ENCODE measurements around the gene ZSCAN23. TPM values are rescaled to one million over a fixed set of nuclear protein-coding genes. Genes with fewer than 3 reads are reported as not detected.
A peak's percentile ranks its signal among the peaks of the same experiment; 100 is the strongest.

The ZSCAN23 gene
- total and polyA plus RNA-seq, 9 of the 15 experiments (the other 6 are each of a cell fraction or from before 2014, with no cell fraction given), result 0.05 to 0.29 (median 0.21) TPM; not detected in 1

DNA sequence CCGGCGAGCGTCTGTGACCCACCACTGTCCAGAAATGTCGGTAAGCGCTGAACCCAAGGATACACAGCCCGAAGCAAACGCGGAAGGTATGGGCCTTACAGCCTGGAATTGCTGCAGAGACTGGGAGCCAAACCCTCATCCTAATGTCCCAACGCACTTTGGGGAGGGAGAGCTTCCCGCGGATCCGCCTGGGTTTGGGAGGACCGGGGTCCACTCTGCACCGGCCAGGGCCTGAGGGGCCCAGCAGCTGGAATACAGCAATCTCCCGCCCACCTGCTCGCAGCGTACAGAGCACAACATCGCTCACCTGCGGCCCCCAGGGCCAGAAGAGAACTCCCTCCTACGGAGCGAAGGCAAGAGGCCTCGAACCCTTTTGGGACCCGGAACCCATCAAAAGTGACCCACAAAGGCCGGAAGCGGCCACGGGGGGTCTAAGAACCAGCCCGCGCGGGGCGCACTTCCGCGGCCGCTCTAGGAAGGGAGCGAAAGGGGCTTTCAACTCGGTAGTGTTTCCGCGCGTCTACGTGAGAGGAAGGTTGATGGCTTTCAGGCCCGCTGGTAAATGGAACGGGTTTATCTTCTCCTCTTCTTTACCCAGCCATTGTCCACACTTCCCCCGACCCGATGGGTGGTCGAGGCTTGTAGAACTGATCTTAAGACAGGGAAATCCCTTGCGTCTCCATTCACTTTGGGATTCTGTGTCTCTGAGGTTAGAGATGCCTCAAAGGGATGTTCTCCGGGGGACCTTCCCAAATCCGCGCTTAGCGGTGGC lies 43.8 kb downstream of the ZSCAN23 start, which contains the start of gene ZSCAN12 (continued):
- TF ChIP-seq, protein P1, sequence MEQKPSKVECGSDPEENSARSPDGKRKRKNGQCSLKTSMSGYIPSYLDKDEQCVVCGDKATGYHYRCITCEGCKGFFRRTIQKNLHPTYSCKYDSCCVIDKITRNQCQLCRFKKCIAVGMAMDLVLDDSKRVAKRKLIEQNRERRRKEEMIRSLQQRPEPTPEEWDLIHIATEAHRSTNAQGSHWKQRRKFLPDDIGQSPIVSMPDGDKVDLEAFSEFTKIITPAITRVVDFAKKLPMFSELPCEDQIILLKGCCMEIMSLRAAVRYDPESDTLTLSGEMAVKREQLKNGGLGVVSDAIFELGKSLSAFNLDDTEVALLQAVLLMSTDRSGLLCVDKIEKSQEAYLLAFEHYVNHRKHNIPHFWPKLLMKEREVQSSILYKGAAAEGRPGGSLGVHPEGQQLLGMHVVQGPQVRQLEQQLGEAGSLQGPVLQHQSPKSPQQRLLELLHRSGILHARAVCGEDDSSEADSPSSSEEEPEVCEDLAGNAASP (IDR thresholded peaks at IDR 0.05), result no peak
- TF ChIP-seq CAMTA2 (CRISPR knock-in tag; conservative IDR thresholded peaks at IDR 0.05) (no peak), ZKSCAN1 (IDR thresholded peaks at IDR 0.05; ENCODE audit: low read depth, low read length) (peak; percentile 77), FOXP1 (CRISPR knock-in tag; IDR thresholded peaks at IDR 0.05) (peak; percentile 90; the same call in 1 of the 2 replicates), CHD4 (IDR thresholded peaks at IDR 0.05; ENCODE audit: insufficient read depth, insufficient replicate concordance, low read depth, low read length, poor library complexity, severe bottlenecking) (peak; percentile 92), ZNF133 (CRISPR knock-in tag; IDR thresholded peaks at IDR 0.05) (no peak), POLR3A (IDR thresholded peaks at IDR 0.05; ENCODE audit: borderline replicate concordance, extremely low read depth, insufficient read depth, insufficient read length) (no peak), HEY1 (CRISPR knock-in tag; IDR thresholded peaks at IDR 0.05; ENCODE audit: borderline replicate concordance) (peak; percentile 53; the same call in 1 of the 2 replicates), NFE2L1 (tag; IDR thresholded peaks at IDR 0.05; ENCODE audit: borderline replicate concordance, low read depth) (no peak), TRIM24 (IDR thresholded peaks at IDR 0.05) (peak in 1 of 2 experiments; percentile 93; a peak in 2 of 4 replicates), PHB2 (IDR thresholded peaks at IDR 0.05; ENCODE audit: low read depth) (no peak), RBBP5 (IDR thresholded peaks at IDR 0.05; ENCODE audit: borderline replicate concordance, insufficient read depth, low read length, poor library complexity, severe bottlenecking) (peak; percentile 98), CBFA2T2 (conservative IDR thresholded peaks at IDR 0.05) (no peak), MTA3 (IDR thresholded peaks at IDR 0.05; ENCODE audit: borderline replicate concordance) (peak; percentile 95), COPS2 (conservative IDR thresholded peaks at IDR 0.05) (no peak), DACH1 (IDR thresholded peaks at IDR 0.05; ENCODE audit: partially characterized antibody) (no peak), ARNT (IDR thresholded peaks at IDR 0.05) (peak; percentile 80 to 81)
- TF ChIP-seq, protein P2, sequence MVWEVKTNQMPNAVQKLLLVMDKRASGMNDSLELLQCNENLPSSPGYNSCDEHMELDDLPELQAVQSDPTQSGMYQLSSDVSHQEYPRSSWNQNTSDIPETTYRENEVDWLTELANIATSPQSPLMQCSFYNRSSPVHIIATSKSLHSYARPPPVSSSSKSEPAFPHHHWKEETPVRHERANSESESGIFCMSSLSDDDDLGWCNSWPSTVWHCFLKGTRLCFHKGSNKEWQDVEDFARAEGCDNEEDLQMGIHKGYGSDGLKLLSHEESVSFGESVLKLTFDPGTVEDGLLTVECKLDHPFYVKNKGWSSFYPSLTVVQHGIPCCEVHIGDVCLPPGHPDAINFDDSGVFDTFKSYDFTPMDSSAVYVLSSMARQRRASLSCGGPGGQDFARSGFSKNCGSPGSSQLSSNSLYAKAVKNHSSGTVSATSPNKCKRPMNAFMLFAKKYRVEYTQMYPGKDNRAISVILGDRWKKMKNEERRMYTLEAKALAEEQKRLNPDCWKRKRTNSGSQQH (CRISPR knock-in tag; IDR thresholded peaks at IDR 0.05), result no peak
- TF ChIP-seq, protein P3, sequence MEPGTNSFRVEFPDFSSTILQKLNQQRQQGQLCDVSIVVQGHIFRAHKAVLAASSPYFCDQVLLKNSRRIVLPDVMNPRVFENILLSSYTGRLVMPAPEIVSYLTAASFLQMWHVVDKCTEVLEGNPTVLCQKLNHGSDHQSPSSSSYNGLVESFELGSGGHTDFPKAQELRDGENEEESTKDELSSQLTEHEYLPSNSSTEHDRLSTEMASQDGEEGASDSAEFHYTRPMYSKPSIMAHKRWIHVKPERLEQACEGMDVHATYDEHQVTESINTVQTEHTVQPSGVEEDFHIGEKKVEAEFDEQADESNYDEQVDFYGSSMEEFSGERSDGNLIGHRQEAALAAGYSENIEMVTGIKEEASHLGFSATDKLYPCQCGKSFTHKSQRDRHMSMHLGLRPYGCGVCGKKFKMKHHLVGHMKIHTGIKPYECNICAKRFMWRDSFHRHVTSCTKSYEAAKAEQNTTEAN (CRISPR knock-in tag; IDR thresholded peaks at IDR 0.05), result no peak
- TF ChIP-seq, protein P4, sequence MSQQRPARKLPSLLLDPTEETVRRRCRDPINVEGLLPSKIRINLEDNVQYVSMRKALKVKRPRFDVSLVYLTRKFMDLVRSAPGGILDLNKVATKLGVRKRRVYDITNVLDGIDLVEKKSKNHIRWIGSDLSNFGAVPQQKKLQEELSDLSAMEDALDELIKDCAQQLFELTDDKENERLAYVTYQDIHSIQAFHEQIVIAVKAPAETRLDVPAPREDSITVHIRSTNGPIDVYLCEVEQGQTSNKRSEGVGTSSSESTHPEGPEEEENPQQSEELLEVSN (IDR thresholded peaks at IDR 0.05; ENCODE audit: borderline replicate concordance in 1 of 2, extremely low read depth in 1 of 2, insufficient read depth in 1 of 2, insufficient read length in 1 of 2, low read depth in 1 of 2, low read length in 1 of 2, poor library complexity in 1 of 2, severe bottlenecking in 1 of 2), result peak; percentile 46 to 69
- TF ChIP-seq, protein P5, sequence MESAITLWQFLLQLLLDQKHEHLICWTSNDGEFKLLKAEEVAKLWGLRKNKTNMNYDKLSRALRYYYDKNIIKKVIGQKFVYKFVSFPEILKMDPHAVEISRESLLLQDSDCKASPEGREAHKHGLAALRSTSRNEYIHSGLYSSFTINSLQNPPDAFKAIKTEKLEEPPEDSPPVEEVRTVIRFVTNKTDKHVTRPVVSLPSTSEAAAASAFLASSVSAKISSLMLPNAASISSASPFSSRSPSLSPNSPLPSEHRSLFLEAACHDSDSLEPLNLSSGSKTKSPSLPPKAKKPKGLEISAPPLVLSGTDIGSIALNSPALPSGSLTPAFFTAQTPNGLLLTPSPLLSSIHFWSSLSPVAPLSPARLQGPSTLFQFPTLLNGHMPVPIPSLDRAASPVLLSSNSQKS (CRISPR knock-in tag; IDR thresholded peaks at IDR 0.05), result no peak
